Panc1 (cell line): Measurements from ENCODE around the gene NINL. TPM values are rescaled to one million over a fixed set of nuclear protein-coding genes. Genes with fewer than 3 reads are reported as not detected.

ENCODE experiments used
- ATAC-seq: fragments of 200-7000 bp; cut with Tn5 transposase; 2 replicates; pipeline ENCODE4 v1.9.1; 2020; ENCODE audit warnings: mild to moderate bottlenecking, moderate library complexity
- BruUV-seq: library from RNA; stranded (reverse); fragments of 400-500 nt; replicated peaks from 2 replicates; lab custom pipeline; 2021; lab: Mats Ljungman, UMichigan
- CTCF ChIA-PET: fragments of 300-600 bp; sonication (Branson Sonifier 250); formaldehyde crosslinking; loops from one replicate; lab custom pipeline; 2022; ENCODE audit warnings: antibody characterized with exemption; lab: Charles Lee
- POLR2A ChIA-PET: fragments of 300-600 bp; sonication (Branson Sonifier 250); formaldehyde crosslinking; loops from one replicate; lab custom pipeline; 2022; ENCODE audit warnings: antibody characterized with exemption; lab: Charles Lee
- DNase-seq: peaks from one replicate; pipeline ENCODE4 v3.0.0-alpha.2; 2010; ENCODE audit warnings: low read depth, low spot score
- H3K27ac ChIP-seq: 2 replicates; pipeline ENCODE4 v1.5.1; 2011; ENCODE audit warnings: mild to moderate bottlenecking, low read length, inconsistent platforms
- H3K27me3 ChIP-seq: fragments of 200-500 bp; sonication (Bioruptor generic); 2 replicates; pipeline ENCODE4 v1.6.0; 2014; ENCODE audit warnings: low read length, inconsistent platforms; ENCODE audit not compliant: control insufficient read depth, insufficient read depth
- H3K36me3 ChIP-seq: fragments of 200-500 bp; sonication (Bioruptor generic); 2 replicates; pipeline ENCODE4 v1.5.1; 2014; ENCODE audit warnings: inconsistent platforms, mild to moderate bottlenecking, low read length, moderate library complexity; ENCODE audit not compliant: control insufficient read depth, insufficient read depth
- H3K4me1 ChIP-seq: 2 replicates; pipeline ENCODE4 v1.5.1; 2011; ENCODE audit warnings: inconsistent platforms, mild to moderate bottlenecking, low read length, moderate library complexity; ENCODE audit not compliant: control insufficient read depth, insufficient read depth
- H3K4me3 ChIP-seq, 2 experiments: 2 replicates each; pipeline ENCODE4 v1.5.1; 2011 to 2012; ENCODE audit warnings: low read depth in 2 of 2, low read length in 2 of 2, mild to moderate bottlenecking in 2 of 2, inconsistent platforms in 1 of 2, moderate library complexity in 1 of 2
- H3K9me3 ChIP-seq: fragments of 200-500 bp; sonication (Bioruptor generic); 2 replicates; pipeline ENCODE4 v1.5.1; 2014; ENCODE audit warnings: low read depth, mild to moderate bottlenecking, inconsistent platforms, low read length, moderate library complexity; ENCODE audit not compliant: control insufficient read depth, insufficient read depth
- CTCF ChIP-seq: fragments of 450-650 bp; IDR thresholded peaks from 2 replicates; pipeline ENCODE4 v1.5.1; 2017; ENCODE audit warnings: mild to moderate bottlenecking
- POLR2AphosphoS5 ChIP-seq: IDR thresholded peaks from 2 replicates; pipeline ENCODE4 v1.6.1; 2012; ENCODE audit warnings: mild to moderate bottlenecking, low read depth, low read length, moderate library complexity
- SIN3A ChIP-seq: IDR thresholded peaks from 2 replicates; pipeline ENCODE4 v1.6.1; 2012; ENCODE audit warnings: low read depth, mild to moderate bottlenecking, low read length, moderate library complexity, borderline replicate concordance; ENCODE audit not compliant: insufficient read depth
- TCF7L2 ChIP-seq: IDR thresholded peaks from 2 replicates; pipeline ENCODE4 v1.6.1; 2011; ENCODE audit warnings: mild to moderate bottlenecking, low read depth, low read length, inconsistent platforms
- in situ Hi-C: cut with HindIII; loops from 2 replicates; pipeline ENCODE4 v1.10.0; 2016; ENCODE audit warnings: low sequenced_read_pairs, low pct_unique_long_range_greater_than_20kb
- intact Hi-C: fragments of 100-400 bp; cut with micrococcal nuclease; formaldehyde crosslinking; loops from one replicate; pipeline ENCODE4 v1.10.0; 2022; ENCODE audit not compliant: unreplicated experiment
- total RNA-seq: library from RNA; stranded (reverse); gene quantifications from one replicate; pipeline ENCODE4 v1.2.1, GENCODE V29; 2021; ENCODE audit not compliant: unreplicated experiment
- TF ChIP-seq, protein P1 (sequence below), 2 experiments: IDR thresholded peaks; 2 replicates each; pipeline ENCODE4 v1.6.1; 2011 to 2012; ENCODE audit warnings: low read depth in 2 of 2, control low read depth in 1 of 2, low read length in 1 of 2, mild to moderate bottlenecking in 1 of 2, moderate library complexity in 1 of 2; ENCODE audit not compliant: insufficient read depth in 1 of 2

NINL gene
- total RNA-seq, 1 experiment from 2014 or later = 25.0 TPM

DNA sequence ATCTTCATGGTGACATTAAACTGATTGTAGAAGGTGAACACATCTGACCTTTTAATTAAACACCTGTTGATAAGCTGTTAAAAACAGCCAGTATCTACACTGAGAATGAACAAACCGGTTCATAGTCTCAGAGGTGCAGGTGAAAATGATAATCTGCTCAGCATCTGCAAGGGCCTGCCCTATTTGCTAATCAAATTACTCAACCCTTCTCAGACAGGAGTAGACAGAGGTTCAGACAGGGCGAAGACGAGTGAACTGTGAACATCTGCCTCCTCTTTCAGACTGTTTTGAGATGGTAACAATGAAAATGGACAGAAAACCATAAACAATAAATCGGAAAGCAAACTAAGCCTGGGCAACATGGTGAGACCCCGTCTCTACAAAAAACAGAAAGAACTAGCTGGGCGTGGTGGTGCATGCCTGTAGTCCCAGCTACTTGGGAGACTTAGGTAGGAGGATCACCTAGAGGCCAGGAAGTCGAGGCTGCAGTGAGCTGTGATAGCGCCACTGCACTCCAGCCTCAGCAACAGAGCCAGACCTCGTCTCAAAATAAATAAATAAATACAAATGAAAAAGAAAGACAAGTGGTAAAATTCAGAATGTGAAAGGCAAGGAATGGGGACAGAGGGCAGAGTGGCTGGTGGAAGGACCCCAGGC is 55.9 kb downstream of the NINL start:
- ChIA-PET CTCF (no interaction called here), POLR2A (no interaction called here)
- Histone ChIP-seq H3K4me3 (no peak overlapping the region), H3K27me3 (no peaks in the 10 kb centered on the region), H3K4me1 (no peaks in the 10 kb centered on the region), H3K36me3 (no peaks in the 10 kb centered on the region), H3K27ac (no peak overlapping the region), H3K9me3 (no peaks in the 10 kb centered on the region)
- no TSS peak for BruUV-seq
- in situ Hi-C loops (no loop called here), intact Hi-C loops (no loop called here)
- no peak for TF ChIP-seq TCF7L2
- TF ChIP-seq, protein P1, sequence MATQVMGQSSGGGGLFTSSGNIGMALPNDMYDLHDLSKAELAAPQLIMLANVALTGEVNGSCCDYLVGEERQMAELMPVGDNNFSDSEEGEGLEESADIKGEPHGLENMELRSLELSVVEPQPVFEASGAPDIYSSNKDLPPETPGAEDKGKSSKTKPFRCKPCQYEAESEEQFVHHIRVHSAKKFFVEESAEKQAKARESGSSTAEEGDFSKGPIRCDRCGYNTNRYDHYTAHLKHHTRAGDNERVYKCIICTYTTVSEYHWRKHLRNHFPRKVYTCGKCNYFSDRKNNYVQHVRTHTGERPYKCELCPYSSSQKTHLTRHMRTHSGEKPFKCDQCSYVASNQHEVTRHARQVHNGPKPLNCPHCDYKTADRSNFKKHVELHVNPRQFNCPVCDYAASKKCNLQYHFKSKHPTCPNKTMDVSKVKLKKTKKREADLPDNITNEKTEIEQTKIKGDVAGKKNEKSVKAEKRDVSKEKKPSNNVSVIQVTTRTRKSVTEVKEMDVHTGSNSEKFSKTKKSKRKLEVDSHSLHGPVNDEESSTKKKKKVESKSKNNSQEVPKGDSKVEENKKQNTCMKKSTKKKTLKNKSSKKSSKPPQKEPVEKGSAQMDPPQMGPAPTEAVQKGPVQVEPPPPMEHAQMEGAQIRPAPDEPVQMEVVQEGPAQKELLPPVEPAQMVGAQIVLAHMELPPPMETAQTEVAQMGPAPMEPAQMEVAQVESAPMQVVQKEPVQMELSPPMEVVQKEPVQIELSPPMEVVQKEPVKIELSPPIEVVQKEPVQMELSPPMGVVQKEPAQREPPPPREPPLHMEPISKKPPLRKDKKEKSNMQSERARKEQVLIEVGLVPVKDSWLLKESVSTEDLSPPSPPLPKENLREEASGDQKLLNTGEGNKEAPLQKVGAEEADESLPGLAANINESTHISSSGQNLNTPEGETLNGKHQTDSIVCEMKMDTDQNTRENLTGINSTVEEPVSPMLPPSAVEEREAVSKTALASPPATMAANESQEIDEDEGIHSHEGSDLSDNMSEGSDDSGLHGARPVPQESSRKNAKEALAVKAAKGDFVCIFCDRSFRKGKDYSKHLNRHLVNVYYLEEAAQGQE (IDR thresholded peaks at IDR 0.05; ENCODE audit: insufficient read depth in 1 of 2, low read depth in 2 of 2, low read length in 1 of 2) = no peak
- TF ChIP-seq CTCF = no peak
- TF ChIP-seq POLR2AphosphoS5 = no peak
- no peak for TF ChIP-seq SIN3A
- ATAC-seq (no peak), DNase-seq (no peak)

DNA sequence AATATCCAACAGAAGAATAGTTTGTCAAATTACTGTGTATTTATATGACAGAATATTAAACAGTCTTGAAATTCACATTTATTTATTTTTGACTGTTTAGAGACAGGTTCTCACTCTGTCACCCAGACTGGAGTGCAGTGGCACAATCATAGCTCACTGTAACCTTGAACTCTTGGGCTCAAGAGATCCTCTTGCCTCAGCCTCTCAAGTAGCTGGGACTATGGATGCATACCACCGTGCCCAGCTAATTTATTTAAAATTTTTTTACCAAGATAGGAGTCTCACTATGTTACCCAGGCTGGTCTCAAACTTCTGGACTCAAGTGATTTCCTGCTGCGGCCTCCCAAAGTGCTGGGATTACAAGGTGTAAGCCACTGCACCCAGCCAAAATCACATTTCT is 57.4 kb downstream of the NINL start:
- H3K27me3 ChIP-seq = no peaks in the 10 kb centered on the region
- BruUV-seq = no TSS peak
- H3K9me3 ChIP-seq = no peaks in the 10 kb centered on the region
- intact Hi-C loops (no loop called here), in situ Hi-C loops (no loop called here)
- no peaks in the 10 kb centered on the region for H3K36me3 ChIP-seq
- TF ChIP-seq POLR2AphosphoS5 (no peak), SIN3A (no peak), TCF7L2 (no peak), CTCF (no peak)
- TF ChIP-seq, protein P1 (IDR thresholded peaks at IDR 0.05; ENCODE audit: insufficient read depth in 1 of 2, low read depth in 2 of 2, low read length in 1 of 2) = no peak
- ChIA-PET POLR2A (no interaction called here), CTCF (no interaction called here)
- no peaks in the 10 kb centered on the region for H3K4me1 ChIP-seq
- H3K4me3 ChIP-seq = no peak overlapping the region
- DNase-seq (no peak), ATAC-seq (no peak)
- H3K27ac ChIP-seq = no peak overlapping the region
